Measurements from ENCODE around the gene GPRC5C. TPM values are rescaled to one million over a fixed set of nuclear protein-coding genes. Genes with fewer than 3 reads are reported as not detected.
A peak's percentile ranks its signal among the peaks of the same experiment; 100 is the strongest.

Gene GPRC5C
- polyA plus RNA-seq, 1 donor from 2014 or later: 0.18 TPM

GRCh38 chr17:74417178-74418045, 14.5 kb upstream of the GPRC5C start:
- H3K4me3 Mint-ChIP-seq: no peak overlapping the region
- no peaks in the 10 kb centered on the region for H3K36me3 Mint-ChIP-seq
- peaks cover 17% of the 10 kb centered on the region for H3K27me3 Mint-ChIP-seq
- peaks cover 0 to 2% (median 0%) of the 10 kb centered on the region in 3 donors for H3K4me1 Mint-ChIP-seq
- no peak overlapping the region for H3K27ac Mint-ChIP-seq
- H3K9me3 Mint-ChIP-seq: peaks cover 0 to under 1% (median 0%) of the 10 kb centered on the region in 3 donors

- Mint-ChIP-seq H3K36me3 (no peaks in the 10 kb centered on the region), H3K9me3 (peaks cover 0 to 3% (median 0%) of the 10 kb centered on the region in 3 donors), H3K27me3 (peaks cover 19% of the 10 kb centered on the region), H3K4me3 (no peak overlapping the region), H3K4me1 (peaks cover 0 to 2% (median 0%) of the 10 kb centered on the region in 3 donors), H3K27ac (no peak overlapping the region)
Observed at GRCh38 chr17:74419928-74420411, 11.9 kb upstream of the GPRC5C start.

GRCh38 chr17:74424117-74424516, 7.8 kb upstream of the GPRC5C start:
- H3K4me3 Mint-ChIP-seq: no peak overlapping the region
- peaks cover 0 to 2% (median 0%) of the 10 kb centered on the region in 3 donors for H3K4me1 Mint-ChIP-seq
- no peak overlapping the region for H3K27ac Mint-ChIP-seq
- H3K27me3 Mint-ChIP-seq: peaks cover 19% of the 10 kb centered on the region
- H3K36me3 Mint-ChIP-seq: no peaks in the 10 kb centered on the region
- peaks cover 0 to 3% (median 0%) of the 10 kb centered on the region in 3 donors for H3K9me3 Mint-ChIP-seq

- Mint-ChIP-seq H3K27me3 (peaks cover 22% of the 10 kb centered on the region), H3K27ac (peak overlapping the region in 1 of 3 donors; percentile 71), H3K4me1 (peaks cover 0 to 2% (median 0%) of the 10 kb centered on the region in 3 donors), H3K9me3 (peaks cover 0 to 3% (median 0%) of the 10 kb centered on the region in 3 donors), H3K4me3 (no peak overlapping the region), H3K36me3 (no peaks in the 10 kb centered on the region)
Observed at GRCh38 chr17:74424657-74425056, 7.2 kb upstream of the GPRC5C start.

GRCh38 chr17:74426551-74427047, 5.3 kb upstream of the GPRC5C start:
- H3K4me1 Mint-ChIP-seq: peaks cover 2 to 11% (median 5%) of the 10 kb centered on the region in 3 donors
- no peaks in the 10 kb centered on the region for H3K36me3 Mint-ChIP-seq

GRCh38 chr17:74427048-74427762, 4.7 kb upstream of the GPRC5C start:
- H3K4me3 Mint-ChIP-seq: no peak overlapping the region
- H3K36me3 Mint-ChIP-seq: no peaks in the 10 kb centered on the region
- no peak overlapping the region for H3K27ac Mint-ChIP-seq
- H3K27me3 Mint-ChIP-seq: peaks cover 35% of the 10 kb centered on the region
- H3K4me1 Mint-ChIP-seq: peaks cover 2 to 12% (median 5%) of the 10 kb centered on the region in 3 donors
- peaks cover 0 to 3% (median 0%) of the 10 kb centered on the region in 3 donors for H3K9me3 Mint-ChIP-seq

More at GRCh38 chr17:74426551-74427047, 5.3 kb upstream of the GPRC5C start:
- peaks cover 0 to 3% (median 0%) of the 10 kb centered on the region in 3 donors for H3K9me3 Mint-ChIP-seq
- no peak overlapping the region for H3K4me3 Mint-ChIP-seq
- no peak overlapping the region for H3K27ac Mint-ChIP-seq
- peaks cover 31% of the 10 kb centered on the region for H3K27me3 Mint-ChIP-seq

GRCh38 chr17:74427763-74428153, 4.1 kb upstream of the GPRC5C start:
- H3K9me3 Mint-ChIP-seq: no peaks in the 10 kb centered on the region
- peaks cover 34% of the 10 kb centered on the region for H3K27me3 Mint-ChIP-seq
- H3K36me3 Mint-ChIP-seq: no peaks in the 10 kb centered on the region
- peak overlapping the region in 1 of 4 donors; percentile 13 for H3K4me3 Mint-ChIP-seq
- no peak overlapping the region for H3K27ac Mint-ChIP-seq
- peaks cover 2 to 12% (median 5%) of the 10 kb centered on the region in 3 donors for H3K4me1 Mint-ChIP-seq

- Mint-ChIP-seq H3K4me1 (peaks cover 2 to 12% (median 5%) of the 10 kb centered on the region in 3 donors), H3K27ac (peak overlapping the region in 1 of 3 donors; percentile 47), H3K9me3 (no peaks in the 10 kb centered on the region), H3K36me3 (no peaks in the 10 kb centered on the region), H3K27me3 (peaks cover 45% of the 10 kb centered on the region), H3K4me3 (peak overlapping the region in 3 of 4 donors; percentile 3 to 80 (median 55))
Observed at GRCh38 chr17:74429604-74430384, 2.1 kb upstream of the GPRC5C start.

- Mint-ChIP-seq H3K36me3 (no peaks in the 10 kb centered on the region), H3K27ac (peak overlapping the region in 1 of 3 donors; percentile 47), H3K4me3 (peak overlapping the region; percentile 31 to 80 (median 51)), H3K27me3 (peaks cover 46% of the 10 kb centered on the region), H3K9me3 (no peaks in the 10 kb centered on the region), H3K4me1 (peaks cover 2 to 12% (median 5%) of the 10 kb centered on the region in 3 donors)
Observed at GRCh38 chr17:74430385-74430705, 1.5 kb upstream of the GPRC5C start.

- H3K27ac Mint-ChIP-seq: peak overlapping the region in 2 of 3 donors; percentile 47 to 56
Observed at GRCh38 chr17:74430706-74431567, 951 bp upstream of the GPRC5C start.

GRCh38 chr17:74432424-74432690, 469 bp downstream of the GPRC5C start:
- H3K36me3 Mint-ChIP-seq: no peaks in the 10 kb centered on the region
- peaks cover 1 to 12% (median 5%) of the 10 kb centered on the region in 3 donors for H3K4me1 Mint-ChIP-seq
- no peak overlapping the region for H3K27ac Mint-ChIP-seq
- peaks cover 44% of the 10 kb centered on the region for H3K27me3 Mint-ChIP-seq
- H3K4me3 Mint-ChIP-seq: no peak overlapping the region
- H3K9me3 Mint-ChIP-seq: peaks cover 0 to 12% (median 10%) of the 10 kb centered on the region in 3 donors

More at GRCh38 chr17:74430706-74431567, 951 bp upstream of the GPRC5C start:
- H3K36me3 Mint-ChIP-seq: no peaks in the 10 kb centered on the region
- peak overlapping the region; percentile 31 to 86 (median 70) for H3K4me3 Mint-ChIP-seq
- peaks cover 0 to under 1% (median 0%) of the 10 kb centered on the region in 3 donors for H3K9me3 Mint-ChIP-seq
- H3K27me3 Mint-ChIP-seq: peaks cover 48% of the 10 kb centered on the region
- H3K4me1 Mint-ChIP-seq: peaks cover 2 to 12% (median 5%) of the 10 kb centered on the region in 3 donors

GRCh38 chr17:74432766-74433391, 991 bp downstream of the GPRC5C start:
- no peaks in the 10 kb centered on the region for H3K36me3 Mint-ChIP-seq
- peaks cover 0 to 17% (median 12%) of the 10 kb centered on the region in 3 donors for H3K9me3 Mint-ChIP-seq
- peaks cover 44% of the 10 kb centered on the region for H3K27me3 Mint-ChIP-seq
- H3K4me3 Mint-ChIP-seq: peak overlapping the region in 3 of 4 donors; percentile 30 to 67 (median 63)
- peaks cover 1 to 12% (median 5%) of the 10 kb centered on the region in 3 donors for H3K4me1 Mint-ChIP-seq
- no peak overlapping the region for H3K27ac Mint-ChIP-seq

GRCh38 chr17:74433421-74434121, 1.7 kb downstream of the GPRC5C start:
- Mint-ChIP-seq H3K4me3 (peak overlapping the region in 1 of 4 donors; percentile 8), H3K9me3 (peaks cover 1 to 19% (median 13%) of the 10 kb centered on the region in 3 donors), H3K36me3 (no peaks in the 10 kb centered on the region)

More at GRCh38 chr17:74433421-74434121, 1.7 kb downstream of the GPRC5C start:
- Mint-ChIP-seq H3K4me1 (peaks cover 1 to 12% (median 5%) of the 10 kb centered on the region in 3 donors), H3K27ac (no peak overlapping the region), H3K27me3 (peaks cover 44% of the 10 kb centered on the region)

All from IgD-negative memory B cell (primary cell).